DOHH2 (cell line): ENCODE results near the gene WDR18.

Experiments used
- H3F3A ChIP-seq: fragments of 200-600 bp; sonication (generic), shearing (Covaris generic); 2 replicates; pipeline ENCODE4 v1.6.0; 2016; ENCODE audit warnings: antibody characterized with exemption, mild to moderate bottlenecking; ENCODE audit not compliant: control insufficient read depth, insufficient read depth
- H3K27ac ChIP-seq: fragments of 200-600 bp; sonication (generic); 2 replicates; pipeline ENCODE4 v1.5.1; 2014; ENCODE audit warnings: low read depth, mild to moderate bottlenecking, low read length, moderate library complexity
- H3K27me3 ChIP-seq: fragments of 200-600 bp; sonication (generic); 2 replicates; pipeline ENCODE4 v1.6.1; 2014; ENCODE audit warnings: mild to moderate bottlenecking, low read length, mixed read lengths; ENCODE audit not compliant: control insufficient read depth
- H3K36me3 ChIP-seq: fragments of 200-600 bp; sonication (generic); 2 replicates; pipeline ENCODE4 v1.6.1; 2014; ENCODE audit warnings: mild to moderate bottlenecking, low read length, moderate library complexity, mixed read lengths; ENCODE audit not compliant: control insufficient read depth
- H3K4me1 ChIP-seq: fragments of 200-600 bp; sonication (generic); 2 replicates; pipeline ENCODE4 v1.6.1; 2014; ENCODE audit warnings: mild to moderate bottlenecking, low read length, mixed read lengths; ENCODE audit not compliant: control insufficient read depth
- H3K4me2 ChIP-seq: fragments of 200-600 bp; sonication (generic); 2 replicates; pipeline ENCODE4 v1.6.0; 2014; ENCODE audit warnings: mild to moderate bottlenecking, low read length, moderate library complexity
- H3K4me3 ChIP-seq: fragments of 200-600 bp; sonication (generic); 2 replicates; pipeline ENCODE4 v1.5.1; 2014; ENCODE audit warnings: mild to moderate bottlenecking, low read length, mixed read lengths
- H3K79me2 ChIP-seq: fragments of 200-600 bp; sonication (generic); 2 replicates; pipeline ENCODE4 v1.6.1; 2014; ENCODE audit warnings: mild to moderate bottlenecking, low read length, mixed read lengths; ENCODE audit not compliant: control insufficient read depth
- H3K9me2 ChIP-seq: fragments of 200-600 bp; sonication (generic); replicated peaks from 2 replicates; pipeline ENCODE4 v1.6.1; 2014; ENCODE audit warnings: mild to moderate bottlenecking, low read length, mixed read lengths; ENCODE audit not compliant: control insufficient read depth
- H3K9me3 ChIP-seq: fragments of 200-600 bp; sonication (generic); 2 replicates; pipeline ENCODE4 v1.6.1; 2014; ENCODE audit warnings: antibody characterized with exemption, low read length, mixed read lengths; ENCODE audit not compliant: control insufficient read depth, insufficient read depth
- H4K20me1 ChIP-seq: fragments of 200-600 bp; sonication (generic); 2 replicates; pipeline ENCODE4 v1.6.0; 2014; ENCODE audit warnings: low read depth, mild to moderate bottlenecking, antibody characterized with exemption, low read length, moderate library complexity; ENCODE audit not compliant: control insufficient read depth, insufficient read depth
- EZH2phosphoT487 ChIP-seq: fragments of 200-600 bp; sonication (generic); IDR thresholded peaks from 2 replicates; pipeline ENCODE4 v1.6.1; 2017; ENCODE audit warnings: borderline replicate concordance, mild to moderate bottlenecking, antibody characterized with exemption, low read length, moderate library complexity, mixed read lengths
- TF ChIP-seq, protein P1 (sequence below): fragments of 200-600 bp; sonication (generic); IDR thresholded peaks from one replicate; pipeline ENCODE4 v1.5.1; 2014; ENCODE audit warnings: antibody characterized with exemption, mild to moderate bottlenecking, low read depth, low read length; ENCODE audit not compliant: poor library complexity, severe bottlenecking

The WDR18 gene

DNA sequence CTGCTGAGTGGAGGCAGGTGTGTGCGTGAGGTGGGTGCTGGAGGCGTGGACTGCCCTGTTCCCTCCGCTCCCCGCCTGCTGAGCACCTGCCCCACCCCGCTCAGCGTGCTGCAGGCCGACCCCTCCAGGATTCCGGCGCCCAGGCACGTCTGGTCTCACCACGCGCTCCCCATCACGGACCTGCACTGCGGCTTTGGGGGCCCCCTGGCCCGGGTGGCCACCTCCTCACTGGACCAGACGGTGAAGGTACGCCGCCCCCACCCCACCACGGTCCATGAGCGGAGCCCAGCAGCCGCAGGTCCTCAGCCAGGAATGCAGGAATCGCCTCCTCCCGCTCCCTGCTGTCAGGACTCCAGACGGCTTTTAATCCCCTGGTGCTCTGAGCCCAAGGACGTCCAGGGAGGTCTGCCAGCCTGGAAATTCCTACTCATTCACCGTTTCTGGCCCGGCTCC is 6.0 kb downstream of the WDR18 start:
- Histone ChIP-seq H3K79me2 (peaks cover 7% of the 10 kb centered on the region), H3K9me2 (no peaks in the 10 kb centered on the region), H3K9me3 (peaks cover 4% of the 10 kb centered on the region; the same call in 1 of the 2 replicates), H4K20me1 (no peaks in the 10 kb centered on the region), H3K27ac (no peak overlapping the region), H3K27me3 (no peaks in the 10 kb centered on the region), H3F3A (no peaks in the 10 kb centered on the region; the same call in 1 of the 2 replicates), H3K4me1 (peaks cover 4% of the 10 kb centered on the region), H3K4me2 (no peak overlapping the region), H3K36me3 (peaks cover 65% of the 10 kb centered on the region), H3K4me3 (no peak overlapping the region)
- TF ChIP-seq, protein P1, sequence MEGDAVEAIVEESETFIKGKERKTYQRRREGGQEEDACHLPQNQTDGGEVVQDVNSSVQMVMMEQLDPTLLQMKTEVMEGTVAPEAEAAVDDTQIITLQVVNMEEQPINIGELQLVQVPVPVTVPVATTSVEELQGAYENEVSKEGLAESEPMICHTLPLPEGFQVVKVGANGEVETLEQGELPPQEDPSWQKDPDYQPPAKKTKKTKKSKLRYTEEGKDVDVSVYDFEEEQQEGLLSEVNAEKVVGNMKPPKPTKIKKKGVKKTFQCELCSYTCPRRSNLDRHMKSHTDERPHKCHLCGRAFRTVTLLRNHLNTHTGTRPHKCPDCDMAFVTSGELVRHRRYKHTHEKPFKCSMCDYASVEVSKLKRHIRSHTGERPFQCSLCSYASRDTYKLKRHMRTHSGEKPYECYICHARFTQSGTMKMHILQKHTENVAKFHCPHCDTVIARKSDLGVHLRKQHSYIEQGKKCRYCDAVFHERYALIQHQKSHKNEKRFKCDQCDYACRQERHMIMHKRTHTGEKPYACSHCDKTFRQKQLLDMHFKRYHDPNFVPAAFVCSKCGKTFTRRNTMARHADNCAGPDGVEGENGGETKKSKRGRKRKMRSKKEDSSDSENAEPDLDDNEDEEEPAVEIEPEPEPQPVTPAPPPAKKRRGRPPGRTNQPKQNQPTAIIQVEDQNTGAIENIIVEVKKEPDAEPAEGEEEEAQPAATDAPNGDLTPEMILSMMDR, result no peak
- no peak for TF ChIP-seq EZH2phosphoT487

DNA sequence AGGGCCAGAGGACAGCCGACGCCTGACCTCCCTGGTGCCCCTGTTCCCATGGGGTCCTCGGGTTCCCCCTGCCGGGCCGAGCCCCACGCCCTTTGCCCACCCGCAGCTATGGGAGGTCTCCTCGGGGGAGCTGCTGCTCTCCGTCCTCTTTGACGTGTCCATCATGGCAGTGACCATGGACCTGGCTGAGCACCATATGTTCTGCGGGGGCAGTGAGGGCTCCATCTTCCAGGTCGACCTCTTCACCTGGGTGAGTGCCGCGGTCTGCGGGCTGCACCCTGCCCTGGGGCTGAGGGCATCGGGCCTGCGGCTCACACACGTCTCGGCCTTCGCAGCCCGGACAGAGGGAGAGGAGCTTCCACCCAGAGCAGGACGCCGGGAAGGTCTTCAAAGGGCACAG is 6.6 kb downstream of the WDR18 start:
- no peak overlapping the region for H3K4me3 ChIP-seq
- peaks cover 1% of the 10 kb centered on the region for H3K27me3 ChIP-seq
- H3K36me3 ChIP-seq, result peaks cover 63% of the 10 kb centered on the region
- no peaks in the 10 kb centered on the region for H3K4me1 ChIP-seq
- H3K9me2 ChIP-seq, result no peaks in the 10 kb centered on the region
- H3K79me2 ChIP-seq, result peaks cover under 1% of the 10 kb centered on the region; the same call in 1 of the 2 replicates
- H3K9me3 ChIP-seq, result peaks cover 4% of the 10 kb centered on the region; the same call in 1 of the 2 replicates
- H3K27ac ChIP-seq, result no peak overlapping the region
- no peaks in the 10 kb centered on the region for H4K20me1 ChIP-seq
- no peak for TF ChIP-seq EZH2phosphoT487
- TF ChIP-seq, protein P1, result no peak
- H3F3A ChIP-seq, result no peaks in the 10 kb centered on the region; the same call in 1 of the 2 replicates
- H3K4me2 ChIP-seq, result no peak overlapping the region

DNA sequence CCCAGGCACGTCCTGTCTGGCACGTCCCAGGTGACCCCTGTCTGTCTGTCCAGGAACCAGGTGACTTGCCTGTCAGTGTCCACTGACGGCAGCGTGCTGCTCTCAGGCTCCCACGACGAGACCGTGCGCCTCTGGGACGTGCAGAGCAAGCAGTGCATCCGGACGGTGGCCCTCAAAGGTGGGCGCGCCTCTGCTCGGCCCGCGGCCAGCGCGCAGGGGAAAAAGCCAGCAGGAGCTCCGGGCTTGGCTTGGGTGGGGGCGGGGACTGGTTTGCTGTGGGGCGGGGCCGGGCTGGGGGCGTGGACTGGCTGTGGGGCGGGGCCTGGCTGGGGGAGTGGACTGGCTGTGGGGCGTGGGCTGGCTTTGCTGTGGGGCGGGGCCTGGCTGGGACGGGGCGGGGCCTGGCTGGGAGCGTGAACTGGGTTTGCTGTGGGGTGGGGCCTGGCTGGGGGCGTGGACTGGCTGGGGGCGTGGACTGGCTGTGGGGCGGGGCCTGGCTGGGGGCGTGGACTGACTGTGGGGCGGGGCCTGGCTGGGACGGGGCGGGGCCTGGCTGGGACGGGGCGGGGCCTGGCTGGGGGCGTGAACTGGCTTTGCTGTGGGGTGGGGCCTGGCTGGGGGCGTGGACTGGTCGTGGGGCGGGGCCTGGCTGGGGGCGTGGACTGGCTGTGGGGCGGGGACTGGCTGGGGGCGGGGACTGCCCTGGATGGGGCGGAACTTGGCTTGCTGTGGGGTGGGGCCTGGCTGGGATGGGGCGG is 7.2 kb downstream of the WDR18 start:
- no peak for TF ChIP-seq EZH2phosphoT487
- TF ChIP-seq, protein P1, result no peak

More for the DNA sequence above, 7.2 kb downstream of the WDR18 start:
- Histone ChIP-seq H3K27ac (no peak overlapping the region), H3K4me3 (no peak overlapping the region), H3K79me2 (no peaks in the 10 kb centered on the region), H3K27me3 (peaks cover 7% of the 10 kb centered on the region), H3K9me2 (no peaks in the 10 kb centered on the region), H3K4me1 (peaks cover 2% of the 10 kb centered on the region), H4K20me1 (no peaks in the 10 kb centered on the region), H3F3A (no peaks in the 10 kb centered on the region; the same call in 1 of the 2 replicates), H3K4me2 (no peak overlapping the region), H3K9me3 (peaks cover 4% of the 10 kb centered on the region; the same call in 1 of the 2 replicates), H3K36me3 (peaks cover 57% of the 10 kb centered on the region)
